Adrenal gland (tissue), 12 donors: Measurements from ENCODE around the gene SLC7A5. TPM values are rescaled to one million over a fixed set of nuclear protein-coding genes. Genes with fewer than 3 reads are reported as not detected.
"Not testable (repeated sequence)": the region's sequence is repeated elsewhere in the genome, so short reads cannot be mapped to it uniquely, and the experiment has no call there.

Experiments
- DNase-seq, 7 donors: peaks; one replicate each; pipeline ENCODE4 v3.0.0-alpha.2; 2019 to 2020
- H3K27ac ChIP-seq, 5 donors: fragments of 200-600 bp; sonication (generic) in 4 of 5; 1 replicate in 3 of 5; 2 replicates in 2 of 5; pipeline versions ENCODE4 v1.5.1 to v1.8.0; 2016 to 2020; ENCODE audit warnings: mild to moderate bottlenecking in 1 of 5
- H3K27me3 ChIP-seq: fragments of 200-600 bp; 2 replicates; pipeline ENCODE4 v1.8.0; 2021
- H3K36me3 ChIP-seq, 2 donors: fragments of 200-600 bp; replicated peaks in 1 of 2; 1 replicate in 1 of 2; 2 replicates in 1 of 2; pipeline versions ENCODE4 v1.5.1 to v1.8.0; 2018 to 2022
- H3K4me1 ChIP-seq, 2 donors: fragments of 200-600 bp; replicated peaks in 1 of 2; 1 replicate in 1 of 2; 2 replicates in 1 of 2; pipeline versions ENCODE4 v1.5.1 to v1.8.0; 2018 to 2021
- H3K4me3 ChIP-seq, 4 donors: fragments of 200-600 bp; sonication (generic) in 3 of 4; one replicate each; pipeline ENCODE4 v1.5.1; 2016 to 2018
- H3K9me3 ChIP-seq, 3 donors: fragments of 200-600 bp; sonication (generic) in 1 of 3; replicated peaks in 1 of 3; 1 replicate in 2 of 3; 2 replicates in 1 of 3; pipeline versions ENCODE4 v1.5.1 to v1.8.0; 2016 to 2021
- POLR2A ChIP-seq, 2 donors: fragments of 450-650 bp; IDR thresholded peaks; one replicate each; pipeline ENCODE4 v1.6.1; 2017; ENCODE audit warnings: antibody characterized with exemption in 2 of 2, mild to moderate bottlenecking in 2 of 2, moderate library complexity in 1 of 2
- WGBS, 4 donors: extraction: QIAGEN DNeasy Blood & Tissue Kit in 2 of 4; methylation state at CpG; one replicate each; pipeline versions ENCODE4 v1.1.5 to v1.1.7; 2013 to 2017; 5-methylcytosine and 5-hydroxymethylcytosine counted together
- intact Hi-C, 2 donors: fragments of 100-400 bp; cut with DNase I; formaldehyde crosslinking; loops; one replicate each; pipeline versions ENCODE4 v1.14.1 to v1.15.0; 2022 to 2023
- polyA plus RNA-seq, 3 donors: library from polyadenylated mRNA; stranded (reverse); fragments of 200-250 nt in 2 of 3; fragments of 350-450 nt in 1 of 3; fragmentation: Illumina TruSeq in 1 of 3; extraction: RNeasy Lipid Tissue Mini Kit (QIAGEN cat#74804) in 1 of 3; gene quantifications; one replicate each; pipeline ENCODE4 v1.2.3, GENCODE V29; 2013 to 2014
- total RNA-seq, 9 donors: library from RNA; depleted of rRNA in 4 of 9; stranded (reverse); fragments of >200 nt in 4 of 9; fragments of 120-200 nt in 1 of 9; fragmentation: NEBNext Ultra II Directional in 1 of 9; extraction: Animal tissue kit (Norgen Biotek cat#: 25700) in 1 of 9; gene quantifications; one replicate each; pipeline versions ENCODE4 v1.1.0 to v1.2.4, GENCODE V29; 2013 to 2023
- TF ChIP-seq, protein P1 (sequence below), 6 experiments: fragments of 450-650 bp in 4 of 6; fragments of 200-600 bp in 2 of 6; sonication (generic) in 1 of 6; IDR thresholded peaks; 1 replicate in 5 of 6; 2 replicates in 1 of 6; pipeline versions ENCODE4 v1.5.1 to v1.8.0; 2016 to 2021; ENCODE audit warnings: antibody characterized with exemption in 6 of 6, mild to moderate bottlenecking in 2 of 6, moderate library complexity in 1 of 6
- donor health status: healthy with polysubstance abuse.
- donor health status: Bipolar disorder and iron deficiency.
- donor health status: DM: yes; HTN: yes; CAD: no.
- donor health status: DM: no; HTN: no; CAD: no.
- donor health status: DM: no; HTN: no; CAD: no.
- donor health status: DM: yes; HTN: yes; CAD: no.

The SLC7A5 gene
- total and polyA plus RNA-seq, 12 donors: 0.69 to 9.1 (median 2.4) TPM

GRCh38 chr16:87881324-87882200 lies 12.3 kb upstream of the SLC7A5 start:
- Histone ChIP-seq H3K4me1 (no peaks in the 10 kb centered on the region), H3K9me3 (no peaks in the 10 kb centered on the region), H3K36me3 (no peaks in the 10 kb centered on the region), H3K27me3 (no peaks in the 10 kb centered on the region), H3K4me3 (no peak overlapping the region), H3K27ac (no peak overlapping the region)
- no peak for TF ChIP-seq POLR2A (IDR thresholded peaks at IDR 0.05)
- TF ChIP-seq, protein P1, sequence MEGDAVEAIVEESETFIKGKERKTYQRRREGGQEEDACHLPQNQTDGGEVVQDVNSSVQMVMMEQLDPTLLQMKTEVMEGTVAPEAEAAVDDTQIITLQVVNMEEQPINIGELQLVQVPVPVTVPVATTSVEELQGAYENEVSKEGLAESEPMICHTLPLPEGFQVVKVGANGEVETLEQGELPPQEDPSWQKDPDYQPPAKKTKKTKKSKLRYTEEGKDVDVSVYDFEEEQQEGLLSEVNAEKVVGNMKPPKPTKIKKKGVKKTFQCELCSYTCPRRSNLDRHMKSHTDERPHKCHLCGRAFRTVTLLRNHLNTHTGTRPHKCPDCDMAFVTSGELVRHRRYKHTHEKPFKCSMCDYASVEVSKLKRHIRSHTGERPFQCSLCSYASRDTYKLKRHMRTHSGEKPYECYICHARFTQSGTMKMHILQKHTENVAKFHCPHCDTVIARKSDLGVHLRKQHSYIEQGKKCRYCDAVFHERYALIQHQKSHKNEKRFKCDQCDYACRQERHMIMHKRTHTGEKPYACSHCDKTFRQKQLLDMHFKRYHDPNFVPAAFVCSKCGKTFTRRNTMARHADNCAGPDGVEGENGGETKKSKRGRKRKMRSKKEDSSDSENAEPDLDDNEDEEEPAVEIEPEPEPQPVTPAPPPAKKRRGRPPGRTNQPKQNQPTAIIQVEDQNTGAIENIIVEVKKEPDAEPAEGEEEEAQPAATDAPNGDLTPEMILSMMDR (IDR thresholded peaks at IDR 0.05): no peak
- DNase-seq: no peak
- intact Hi-C loops: no loop called here
- WGBS, 4 donors: 61 to 71% (median 67%) methylated on average over 20 to 24 of the region's 24 CpGs

DNA sequence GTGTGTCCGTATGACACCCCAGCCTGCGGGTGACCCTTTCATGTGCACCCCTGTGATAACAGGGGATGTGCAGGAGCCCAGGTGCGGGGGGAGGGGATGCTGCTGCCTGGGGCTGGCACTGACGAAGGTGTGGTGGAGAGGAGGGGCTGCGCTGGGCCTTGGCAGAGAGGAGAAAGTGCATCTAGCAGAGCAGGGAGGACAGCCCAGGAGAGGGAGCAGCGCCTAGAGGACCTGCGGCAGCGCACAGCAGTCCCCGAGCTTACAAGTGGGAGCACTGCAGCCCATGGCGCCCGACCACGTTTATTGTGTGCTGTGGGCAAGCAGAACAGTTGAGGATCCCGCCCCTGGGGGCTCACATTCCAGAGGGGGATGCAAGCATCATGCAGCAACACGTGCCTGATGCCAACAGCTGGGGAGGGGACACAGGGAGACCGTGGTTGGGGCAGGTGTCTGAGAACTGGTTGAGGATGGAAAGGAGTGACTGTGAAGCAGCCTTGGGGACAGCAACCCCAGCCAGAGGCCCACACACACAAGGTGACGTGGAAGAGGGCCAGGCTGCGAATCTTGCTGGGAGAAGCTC lies 10.9 kb upstream of the SLC7A5 start:
- H3K4me3 ChIP-seq: no peak overlapping the region
- no peaks in the 10 kb centered on the region for H3K9me3 ChIP-seq
- WGBS, 4 donors: 69 to 84% (median 75%) methylated on average over 16 to 17 of the region's 17 CpGs
- H3K36me3 ChIP-seq: no peaks in the 10 kb centered on the region
- no peaks in the 10 kb centered on the region for H3K4me1 ChIP-seq
- TF ChIP-seq POLR2A (IDR thresholded peaks at IDR 0.05): no peak
- TF ChIP-seq, protein P1 (IDR thresholded peaks at IDR 0.05): no peak
- H3K27me3 ChIP-seq: no peaks in the 10 kb centered on the region
- intact Hi-C loops: no loop called here
- DNase-seq: no peak
- no peak overlapping the region for H3K27ac ChIP-seq

GRCh38 chr16:87879411-87880013 lies 10.2 kb upstream of the SLC7A5 start:
- H3K27ac ChIP-seq, intact Hi-C loops, H3K9me3 ChIP-seq, H3K27me3 ChIP-seq, H3K36me3 ChIP-seq, H3K4me3 ChIP-seq, DNase-seq, H3K4me1 ChIP-seq: not testable (repeated sequence)
- 80 to 92% (median 89%) methylated on average over 5 of the region's 5 CpGs for WGBS, 4 donors

GRCh38 chr16:87878704-87879103 lies 9.4 kb upstream of the SLC7A5 start:
- Histone ChIP-seq H3K4me1 (no peaks in the 10 kb centered on the region), H3K4me3 (no peak overlapping the region), H3K27me3 (no peaks in the 10 kb centered on the region), H3K9me3 (no peaks in the 10 kb centered on the region), H3K27ac (no peak overlapping the region), H3K36me3 (no peaks in the 10 kb centered on the region)
- TF ChIP-seq, protein P1 (IDR thresholded peaks at IDR 0.05): no peak
- TF ChIP-seq POLR2A (IDR thresholded peaks at IDR 0.05): no peak
- DNase-seq: no peak
- intact Hi-C loops: no loop called here
- 62 to 75% (median 67%) methylated on average over 5 of the region's 5 CpGs for WGBS, 4 donors
